ENCODE results near the gene SURF4. TPM values are rescaled to one million over a fixed set of nuclear protein-coding genes. Genes with fewer than 3 reads are reported as not detected.
"Not testable (repeated sequence)": the region's sequence is repeated elsewhere in the genome, so short reads cannot be mapped to it uniquely, and the experiment has no call there.

SURF4 gene
- polyA plus RNA-seq, 4 donors: 159 to 184 (median 178) TPM

DNA sequence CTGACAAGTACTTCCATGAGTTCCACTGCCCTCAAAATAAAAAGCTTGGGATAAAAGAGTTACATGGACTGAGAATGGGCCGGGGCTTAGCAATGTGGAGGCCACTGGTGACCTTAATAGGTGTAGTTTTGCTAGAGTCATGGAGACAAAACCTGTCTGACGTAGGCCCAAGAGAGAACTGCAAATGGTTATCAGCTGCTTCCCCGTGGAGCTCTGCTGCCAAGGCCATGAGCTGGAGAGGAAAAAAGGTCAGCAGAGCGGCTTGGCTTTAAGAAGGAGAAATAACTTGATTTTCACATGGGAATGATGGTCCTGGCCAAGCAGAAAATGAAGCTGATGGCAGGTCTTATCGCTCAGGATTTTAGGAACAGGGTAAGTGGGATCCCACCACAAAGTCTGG lies 36.2 kb downstream of the SURF4 start:
- no peak for DNase-seq (ENCODE audit: low read depth in 4 of 4, low spot score in 3 of 4)

DNA sequence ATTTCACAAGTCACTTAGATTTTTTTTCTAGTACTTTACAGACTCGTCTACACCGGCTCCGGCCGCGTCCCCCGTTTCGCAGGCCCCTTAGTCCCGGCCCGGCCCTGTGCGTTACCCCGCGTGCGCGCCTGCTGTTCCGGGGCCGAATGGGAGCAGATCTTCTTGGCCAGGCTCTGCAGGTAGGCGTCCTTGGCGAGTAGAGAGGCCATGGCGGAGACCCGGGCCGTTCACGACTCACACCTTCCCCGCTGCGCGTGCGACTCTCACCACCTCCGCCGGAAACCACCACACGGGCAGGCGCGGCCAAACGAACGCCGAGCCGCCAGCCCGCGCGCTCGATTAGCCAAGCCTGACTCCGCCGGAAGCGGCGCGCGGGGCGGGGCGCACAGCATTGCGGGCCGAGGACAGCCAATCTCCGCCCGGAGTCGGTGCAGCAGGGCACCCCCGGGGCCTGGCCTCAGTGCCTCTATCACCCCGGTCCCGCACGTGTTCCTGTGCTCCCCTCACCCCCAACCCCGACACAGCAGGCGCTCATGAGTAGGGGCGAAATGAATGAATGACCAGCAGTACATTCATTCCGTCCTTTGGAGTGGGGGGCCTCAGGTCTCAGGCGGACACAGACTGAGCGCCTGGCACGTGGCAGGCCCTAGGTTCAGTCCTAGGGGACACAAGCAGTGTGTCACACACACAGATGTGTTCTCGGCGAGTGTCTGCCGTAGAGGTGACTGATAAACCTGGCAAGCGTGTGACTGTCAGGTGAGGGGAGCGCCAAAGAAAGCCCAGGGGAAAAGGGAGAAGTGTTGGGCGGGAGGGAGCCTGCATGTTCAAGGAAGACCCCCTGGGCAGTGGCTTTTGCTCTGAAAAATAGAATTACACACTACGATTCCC lies 39.7 kb downstream of the SURF4 start, which contains the start of gene SURF6:
Gene SURF6 (minus strand): TSS at position 265 of the 888 bp plus-strand sequence. CDS start 56 bp downstream, at position 209.
- DNase-seq (ENCODE audit: low read depth in 4 of 4, low spot score in 3 of 4): peak; percentile 53 to 78 (median 73)

DNA sequence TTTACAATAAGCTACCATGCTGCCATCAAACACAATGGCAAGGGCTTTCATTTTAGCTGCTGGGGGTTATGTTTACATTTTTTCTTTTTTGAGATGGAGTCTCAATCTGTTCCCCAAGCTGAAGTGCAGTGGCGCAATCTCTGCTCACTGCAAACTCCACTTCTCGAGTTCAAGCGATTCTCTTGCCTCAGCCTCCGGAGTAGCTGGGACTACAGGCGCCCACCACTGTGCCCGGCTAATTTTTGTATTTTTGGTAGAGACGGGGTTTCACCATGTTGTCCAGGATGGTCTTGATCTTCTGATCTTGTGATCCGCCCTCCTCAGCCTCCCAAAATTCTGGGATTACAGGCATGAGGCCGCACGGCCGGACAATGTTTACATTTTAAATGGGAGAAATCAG lies 41.0 kb downstream of the SURF4 start:
- DNase-seq (ENCODE audit: low read depth in 4 of 4, low spot score in 3 of 4): not testable (repeated sequence)

DNA sequence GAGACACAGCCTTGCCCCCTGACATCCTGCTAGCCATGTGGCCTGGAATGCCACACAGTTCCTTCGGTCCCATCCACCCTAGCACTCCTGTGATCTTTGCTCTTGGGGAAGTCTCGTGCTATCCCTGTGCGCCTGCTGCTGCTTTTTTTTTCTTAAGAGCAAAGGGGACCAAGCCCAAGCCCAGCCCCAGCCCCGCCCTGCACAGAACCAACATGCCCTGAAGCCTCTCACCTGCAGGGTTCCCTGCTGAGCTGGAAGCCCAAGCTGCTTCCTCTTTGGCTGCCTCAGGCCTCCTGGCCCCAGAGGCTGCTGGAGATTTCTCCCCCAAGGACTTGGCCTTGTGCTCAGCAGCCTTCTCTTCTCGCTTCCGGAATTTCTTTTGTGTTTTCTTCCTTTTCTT lies 41.7 kb downstream of the SURF4 start:
- no peak for DNase-seq (ENCODE audit: low read depth in 4 of 4, low spot score in 3 of 4)

DNA sequence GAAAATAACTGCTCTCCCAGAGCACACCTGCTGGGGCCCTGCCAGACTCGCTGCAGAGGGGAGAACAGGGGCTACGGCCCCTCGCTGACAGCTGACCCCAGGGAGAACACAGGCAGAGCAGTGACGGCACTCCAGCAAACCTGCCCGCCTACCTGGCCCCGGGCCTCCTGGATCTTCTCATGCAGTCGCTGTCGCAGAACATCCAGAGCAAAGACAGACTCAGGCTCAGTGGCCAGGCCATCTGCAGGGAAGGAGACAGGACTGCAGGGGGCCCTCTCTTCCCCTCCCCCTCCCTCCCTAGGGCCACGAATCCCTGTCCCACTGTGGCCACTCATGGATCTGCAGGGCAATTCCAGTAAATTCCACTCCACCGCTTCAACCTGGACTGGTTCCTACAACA lies 42.3 kb downstream of the SURF4 start:
- DNase-seq (ENCODE audit: low read depth in 4 of 4, low spot score in 3 of 4): no peak

DNA sequence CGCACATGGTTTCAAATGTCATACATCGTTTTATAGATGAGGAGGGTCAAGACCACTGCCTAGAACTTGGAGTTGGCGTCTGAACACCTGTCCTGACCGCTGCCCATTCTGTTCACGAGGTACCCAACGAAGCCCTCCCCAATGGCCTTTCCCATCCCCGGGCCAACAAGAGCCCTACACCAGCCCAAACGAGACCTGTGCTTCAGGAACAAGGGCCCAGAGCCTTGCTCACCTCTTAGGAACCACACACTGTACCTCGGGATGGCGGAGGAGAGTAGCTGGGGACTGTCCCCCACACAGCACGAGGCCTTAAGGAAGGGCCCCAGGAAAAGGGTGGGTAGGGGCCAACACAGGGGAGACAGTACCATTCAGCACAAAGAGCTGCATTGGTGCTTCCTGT lies 42.8 kb downstream of the SURF4 start:
- DNase-seq (ENCODE audit: low read depth in 4 of 4, low spot score in 3 of 4): no peak

DNA sequence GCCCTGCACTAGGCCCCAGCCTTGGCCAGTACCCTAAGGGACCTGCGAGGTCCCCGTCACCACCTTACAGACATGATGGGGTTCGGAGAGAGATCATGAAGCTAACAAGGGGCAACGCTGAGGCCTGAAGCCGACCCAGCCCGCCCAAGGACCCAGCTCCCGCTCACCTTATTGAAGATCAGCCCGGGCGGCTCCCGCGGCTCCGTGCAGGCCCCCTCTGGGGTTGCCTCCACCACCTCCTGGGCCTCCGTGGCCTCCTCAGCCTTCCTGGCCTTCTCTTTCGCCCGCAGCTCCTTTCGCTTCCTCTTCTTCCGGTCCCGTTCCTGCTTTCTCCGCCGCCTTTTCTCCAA lies 43.5 kb downstream of the SURF4 start:
- no peak for DNase-seq (ENCODE audit: low read depth in 4 of 4, low spot score in 3 of 4)

GRCh38 chr9:133331641-133332380 lies 44.0 kb downstream of the SURF4 start:
- no peak for DNase-seq (ENCODE audit: low read depth in 4 of 4, low spot score in 3 of 4)

GRCh38 chr9:133331221-133331620 lies 44.6 kb downstream of the SURF4 start:
- no peak for DNase-seq (ENCODE audit: low read depth in 4 of 4, low spot score in 3 of 4)

DNA sequence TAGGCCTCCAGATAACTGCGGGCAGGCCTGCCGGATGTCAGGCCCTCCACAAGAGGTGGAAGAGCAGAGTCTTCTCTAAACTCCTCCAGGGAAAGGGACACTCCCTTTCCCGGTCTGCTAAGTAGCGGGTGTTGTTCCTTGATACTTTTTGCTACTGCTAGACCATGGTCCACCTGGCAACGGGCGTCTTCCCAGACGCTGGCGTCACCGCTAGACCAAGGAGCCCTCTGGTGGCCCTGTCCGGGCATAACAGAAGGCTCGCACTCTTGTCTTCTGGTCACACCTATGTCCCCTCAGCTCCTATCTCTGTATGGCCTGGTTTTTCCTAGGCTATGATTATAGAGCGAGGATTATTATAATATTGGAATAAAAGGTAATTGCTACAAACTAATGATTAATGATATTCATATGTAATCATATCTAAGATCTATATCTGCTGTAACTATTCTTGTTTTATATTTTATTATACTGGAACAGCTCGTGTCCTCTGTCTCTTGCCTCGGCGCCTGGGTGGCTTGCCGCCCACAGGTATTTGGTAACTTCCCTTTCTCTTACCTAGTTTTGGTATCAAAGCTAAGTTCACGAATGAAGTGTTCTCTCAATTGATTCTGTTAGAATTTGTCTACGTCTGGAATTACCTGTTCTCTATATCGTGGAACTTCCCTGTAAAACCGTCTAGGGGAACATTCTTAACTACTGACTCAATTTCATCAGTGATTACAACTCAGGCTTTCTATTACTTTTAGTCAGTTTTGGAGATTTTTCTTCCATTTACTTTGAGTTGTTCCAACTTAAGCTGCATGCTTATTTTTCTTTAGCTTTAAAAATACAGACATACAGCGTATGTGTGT lies 46.3 kb downstream of the SURF4 start:
- not testable (repeated sequence) for DNase-seq (ENCODE audit: low read depth in 4 of 4, low spot score in 3 of 4)

GRCh38 chr9:133327834-133328484 lies 47.9 kb downstream of the SURF4 start:
- DNase-seq (ENCODE audit: low read depth in 4 of 4, low spot score in 3 of 4): no peak

- not testable (repeated sequence) for DNase-seq (ENCODE audit: low read depth in 4 of 4, low spot score in 3 of 4)
These were observed 48.8 kb downstream of the SURF4 start for GRCh38 chr9:133327021-133327420.

DNA sequence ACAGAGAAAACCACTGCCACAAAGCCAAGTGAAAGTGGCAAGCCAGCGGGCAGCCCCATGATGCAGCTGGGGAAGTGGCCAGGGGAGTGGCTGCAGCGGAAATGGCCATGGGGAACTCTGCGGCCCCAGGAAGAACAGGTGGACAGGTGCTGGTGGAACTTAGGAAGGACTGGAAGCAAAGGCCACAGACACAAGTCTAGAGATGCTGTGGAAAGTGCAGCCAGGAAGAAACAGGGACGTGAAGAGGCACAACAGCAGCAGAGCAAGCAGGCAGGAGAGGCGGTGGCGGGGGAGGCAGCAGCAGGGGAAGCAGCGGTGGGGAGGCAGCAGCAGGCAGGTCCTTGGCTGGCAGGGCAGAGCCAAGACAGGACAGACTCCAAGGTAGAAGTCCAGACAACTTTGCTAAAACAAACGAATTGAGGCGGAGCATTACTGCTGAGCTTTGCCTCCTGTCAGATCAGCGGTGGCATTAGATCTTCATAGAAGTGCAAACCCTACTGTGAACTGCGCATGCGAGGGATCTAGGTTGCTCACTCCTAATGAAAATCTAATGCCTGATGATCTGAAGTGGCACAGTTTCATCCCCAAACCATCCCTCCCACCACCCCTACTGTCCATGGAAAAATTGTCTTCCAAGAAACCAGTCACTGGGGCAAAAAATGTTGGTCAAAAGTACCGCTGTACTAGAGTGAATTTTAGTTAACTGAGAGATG lies 51.7 kb downstream of the SURF4 start:
- no peak for DNase-seq (ENCODE audit: low read depth in 4 of 4, low spot score in 3 of 4)

- no peak for DNase-seq (ENCODE audit: low read depth in 4 of 4, low spot score in 3 of 4)
These were observed 52.6 kb downstream of the SURF4 start for GRCh38 chr9:133323211-133323610.

DNA sequence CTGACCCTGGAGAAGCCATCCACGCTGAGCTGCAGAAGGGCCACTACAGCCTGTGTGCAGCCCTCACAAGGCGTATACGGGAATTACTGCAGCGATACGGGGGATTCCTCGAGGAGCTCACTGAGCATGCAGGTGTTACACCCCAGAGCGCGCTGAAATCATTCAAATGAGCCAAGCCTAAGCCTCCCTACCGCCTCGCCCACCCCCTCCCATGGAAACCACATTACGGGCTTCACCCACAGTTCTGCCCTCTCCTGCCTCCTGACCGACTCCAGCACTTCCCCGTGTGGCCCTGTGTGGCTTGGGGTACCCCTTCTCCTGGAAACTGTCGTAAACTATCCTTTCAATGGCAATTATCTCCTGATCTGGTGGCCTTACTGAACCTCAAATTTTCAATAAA lies 53.2 kb downstream of the SURF4 start:
- no peak for DNase-seq (ENCODE audit: low read depth in 4 of 4, low spot score in 3 of 4)

DNA sequence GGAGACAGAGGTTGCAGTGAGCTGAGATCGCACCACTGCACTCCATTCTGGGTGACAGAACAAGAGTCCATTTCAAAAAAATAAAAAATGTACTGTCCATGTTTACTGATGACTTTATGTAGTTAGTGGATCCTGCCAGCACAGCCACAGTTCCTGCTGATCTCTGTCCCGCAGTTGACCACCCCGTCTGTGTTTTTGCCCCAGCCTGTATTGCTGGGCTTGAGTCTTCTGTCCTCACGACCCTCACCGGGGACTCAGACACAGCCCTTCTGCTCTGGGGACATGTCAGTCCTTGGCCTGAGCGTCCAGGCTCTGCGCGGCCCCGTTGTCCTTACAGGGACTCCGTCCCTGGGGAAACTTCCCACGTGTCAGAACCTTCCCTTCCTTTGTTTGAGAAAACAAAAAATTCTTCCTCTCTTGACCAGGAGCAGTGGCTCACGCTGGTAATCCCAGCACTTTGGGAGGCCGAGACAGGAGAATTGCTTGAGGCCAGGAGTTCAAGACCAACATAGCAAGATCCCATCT lies 54.4 kb downstream of the SURF4 start:
- no peak for DNase-seq (ENCODE audit: low read depth in 4 of 4, low spot score in 3 of 4)

- DNase-seq (ENCODE audit: low read depth in 4 of 4, low spot score in 3 of 4): no peak
These were observed 55.4 kb downstream of the SURF4 start for GRCh38 chr9:133320421-133320881.

GRCh38 chr9:133317551-133317950 lies 58.3 kb downstream of the SURF4 start:
- DNase-seq (ENCODE audit: low read depth in 4 of 4, low spot score in 3 of 4): not testable (repeated sequence)

- DNase-seq (ENCODE audit: low read depth in 4 of 4, low spot score in 3 of 4): no peak
These were observed 59.9 kb downstream of the SURF4 start for GRCh38 chr9:133315997-133316396.
